Testis (tissue), 3 donors: ENCODE measurements around the gene IGHMBP2. TPM values are rescaled to one million over a fixed set of nuclear protein-coding genes. Genes with fewer than 3 reads are reported as not detected.

ENCODE experiments used
- DNase-seq: peaks from one replicate; pipeline ENCODE4 v3.0.0-alpha.2; 2019
- H3K27ac ChIP-seq, 2 donors: fragments of 200-600 bp; sonication (generic); one replicate each; pipeline ENCODE4 v1.5.1; 2019
- H3K27me3 ChIP-seq: fragments of 200-600 bp; sonication (generic); one replicate; pipeline ENCODE4 v1.5.1; 2019
- H3K36me3 ChIP-seq: fragments of 200-600 bp; sonication (generic); one replicate; pipeline ENCODE4 v1.5.1; 2017; ENCODE audit warnings: low read depth; ENCODE audit errors: missing control alignments
- H3K4me1 ChIP-seq: fragments of 200-600 bp; sonication (generic); one replicate; pipeline ENCODE4 v1.5.1; 2019
- H3K4me3 ChIP-seq, 2 donors: fragments of 200-600 bp; sonication (generic); one replicate each; pipeline ENCODE4 v1.5.1; 2017 to 2019
- H3K9me3 ChIP-seq: fragments of 200-600 bp; sonication (generic); one replicate; pipeline ENCODE4 v1.5.1; 2017
- CTCF ChIP-seq, 3 experiments: fragments of 450-650 bp in 2 of 3; fragments of 200-600 bp in 1 of 3; sonication (generic) in 1 of 3; IDR thresholded peaks; one replicate each; pipeline ENCODE4 v1.5.1; 2016 to 2019; ENCODE audit warnings: antibody characterized with exemption in 3 of 3, mild to moderate bottlenecking in 2 of 3, moderate library complexity in 1 of 3
- POLR2A ChIP-seq: fragments of 450-650 bp; IDR thresholded peaks from one replicate; pipeline ENCODE4 v1.6.1; 2017; ENCODE audit warnings: antibody characterized with exemption, mild to moderate bottlenecking, moderate library complexity
- WGBS, 2 donors: methylation state at CpG; one replicate each; pipeline ENCODE4 v1.1.5; 2018; 5-methylcytosine and 5-hydroxymethylcytosine counted together
- intact Hi-C: fragments of 100-400 bp; cut with DNase I; formaldehyde crosslinking; loops from one replicate; pipeline ENCODE4 v1.15.1; 2023; ENCODE audit warnings: low total_unique reads
- polyA plus RNA-seq: library from polyadenylated mRNA; stranded (reverse); fragments of 350-450 nt; fragmentation: Illumina TruSeq; extraction: RNeasy Lipid Tissue Mini Kit (QIAGEN cat#74804); gene quantifications from one replicate; pipeline ENCODE4 v1.2.3, GENCODE V29; 2014; ENCODE audit warnings: low read depth, low replicate concordance; ENCODE audit not compliant: insufficient read depth
- total RNA-seq, 2 donors: library from RNA; depleted of rRNA; stranded (reverse); fragments of >200 nt; gene quantifications; one replicate each; pipeline ENCODE4 v1.2.3, GENCODE V29; 2016

The IGHMBP2 gene
- total and polyA plus RNA-seq, 3 donors from 2014 or later: 42.6 to 68.9 (median 47.1) TPM

DNA sequence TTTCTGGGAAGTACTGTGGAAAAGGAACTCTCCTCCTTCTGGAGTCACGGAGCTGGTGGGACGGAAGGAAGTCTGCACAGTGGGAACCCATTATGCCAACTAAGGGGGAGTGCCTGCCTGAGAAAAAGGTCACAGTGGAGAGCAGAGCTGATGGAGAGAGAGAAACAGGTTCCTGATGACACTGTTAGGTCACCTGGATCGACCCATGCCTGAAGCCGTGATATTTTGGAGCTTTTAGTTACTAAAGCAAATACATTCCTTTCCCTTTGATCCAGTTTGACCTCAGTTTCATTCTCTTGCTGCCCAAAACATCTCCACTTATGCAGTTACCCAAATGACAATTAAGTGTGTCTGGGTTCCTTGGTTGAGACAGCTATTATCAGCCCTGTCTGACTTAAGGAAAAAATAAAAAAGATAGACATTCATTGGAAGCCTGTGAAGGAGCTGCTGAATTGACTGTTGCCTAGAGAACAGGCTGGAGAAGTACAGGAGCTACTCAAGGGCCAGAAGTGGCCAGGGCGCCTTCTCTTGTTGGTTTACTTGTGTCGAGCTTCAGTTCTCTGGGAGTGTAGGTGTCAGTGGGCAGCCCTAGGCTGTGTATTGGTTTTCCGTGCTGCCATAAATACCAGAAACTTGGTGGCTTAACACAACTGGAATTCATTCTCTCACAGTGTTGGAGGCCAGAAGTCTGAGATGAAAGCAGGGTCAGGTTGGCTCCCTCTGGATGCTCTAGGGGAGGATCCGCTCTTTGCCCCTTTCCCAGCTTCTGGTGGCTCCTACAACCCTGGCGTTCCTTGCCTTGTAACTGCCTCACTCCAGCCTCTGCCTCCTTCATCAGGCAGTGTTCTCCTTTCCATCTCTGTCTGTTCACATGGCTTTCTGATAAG is 63.4 kb downstream of the IGHMBP2 start:
- TF ChIP-seq CTCF (IDR thresholded peaks at IDR 0.05) (no peak), POLR2A (no peak)
- no peaks in the 10 kb centered on the region for H3K36me3 ChIP-seq
- WGBS, 2 donors: 94 to 95% methylated on average over 9 of the region's 9 CpGs
- no peak for DNase-seq
- no peaks in the 10 kb centered on the region for H3K27me3 ChIP-seq
- H3K27ac ChIP-seq: no peak overlapping the region
- intact Hi-C loops: no loop called here
- H3K4me3 ChIP-seq: no peak overlapping the region
- no peaks in the 10 kb centered on the region for H3K4me1 ChIP-seq
- no peaks in the 10 kb centered on the region for H3K9me3 ChIP-seq

DNA sequence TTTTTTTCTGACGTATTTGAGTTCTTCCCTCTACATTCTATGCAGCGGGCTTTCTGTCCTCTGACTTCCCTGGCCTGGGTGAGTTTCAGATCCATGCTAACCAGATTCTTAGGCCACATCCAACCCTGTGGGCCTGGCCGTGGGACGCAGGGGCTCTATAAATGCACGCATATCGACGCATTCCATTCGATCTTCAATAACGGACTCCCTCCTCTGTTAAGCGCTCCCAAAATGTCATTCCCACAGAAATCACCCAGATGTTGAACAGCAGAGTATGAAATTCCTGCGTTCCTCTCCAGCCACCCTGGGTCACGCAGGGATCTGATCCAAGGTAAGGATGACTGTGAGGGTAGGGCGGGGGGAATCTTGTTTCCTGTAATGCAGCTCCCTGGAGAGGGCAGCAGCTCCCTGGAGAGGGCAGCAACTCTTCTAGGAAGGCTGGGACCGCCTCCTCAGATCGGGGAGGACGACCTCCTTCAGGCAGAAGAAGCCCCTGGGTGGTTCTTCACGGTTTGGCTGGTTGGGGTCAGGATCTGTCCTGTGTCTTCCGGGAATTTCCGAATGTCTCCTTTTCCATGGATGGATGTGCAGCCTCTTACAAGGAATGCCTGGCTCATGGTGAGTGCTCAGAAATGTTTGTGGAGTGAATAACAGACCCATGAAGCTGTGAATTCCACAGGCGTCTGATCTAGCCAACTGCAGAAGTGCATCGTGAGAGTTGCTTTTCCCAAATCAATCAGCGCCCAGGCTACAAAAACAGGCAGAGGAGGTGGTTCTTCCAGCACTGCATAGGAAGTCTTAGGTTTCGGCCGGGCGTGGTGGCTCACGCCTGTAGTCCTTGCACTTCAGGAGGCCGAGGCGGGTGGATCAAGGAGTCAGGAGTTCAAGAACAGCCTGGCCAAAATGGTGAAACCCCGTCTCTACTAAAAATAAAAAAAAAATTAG is 64.9 kb downstream of the IGHMBP2 start:
- H3K4me1 ChIP-seq: peaks cover 6% of the 10 kb centered on the region
- 84 to 85% methylated on average over 29 of the region's 29 CpGs for WGBS, 2 donors
- TF ChIP-seq POLR2A: no peak
- no peak for TF ChIP-seq CTCF (IDR thresholded peaks at IDR 0.05)
- intact Hi-C loops: no loop called here
- H3K27me3 ChIP-seq: no peaks in the 10 kb centered on the region
- H3K9me3 ChIP-seq: no peaks in the 10 kb centered on the region
- H3K36me3 ChIP-seq: no peaks in the 10 kb centered on the region
- no peak overlapping the region for H3K27ac ChIP-seq
- no peak overlapping the region for H3K4me3 ChIP-seq
- no peak for DNase-seq

DNA sequence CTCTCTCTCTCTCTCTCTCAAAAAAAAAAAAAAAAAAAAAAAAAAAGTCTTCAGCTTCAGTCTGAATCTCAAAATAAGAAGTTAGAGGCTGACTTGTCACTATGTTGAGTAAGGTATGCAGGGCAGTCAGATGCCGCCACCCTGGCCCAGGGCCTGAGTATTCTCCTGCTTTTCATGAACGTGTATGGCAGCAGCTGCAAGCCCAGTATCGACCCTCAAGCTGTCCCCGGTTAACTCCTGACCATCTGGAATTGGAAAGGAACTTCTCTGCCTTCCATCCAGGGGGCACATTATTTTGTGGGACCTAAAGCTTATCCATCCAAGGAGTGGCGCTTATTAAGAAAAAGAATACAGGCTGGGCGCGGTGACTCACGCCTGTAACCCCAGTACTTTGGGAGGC is 65.7 kb downstream of the IGHMBP2 start:
- Histone ChIP-seq H3K4me1 (peaks cover 8% of the 10 kb centered on the region), H3K9me3 (no peaks in the 10 kb centered on the region), H3K36me3 (no peaks in the 10 kb centered on the region), H3K27ac (no peak overlapping the region), H3K4me3 (no peak overlapping the region), H3K27me3 (no peaks in the 10 kb centered on the region)
- intact Hi-C loops: no loop called here
- TF ChIP-seq CTCF (IDR thresholded peaks at IDR 0.05) (no peak), POLR2A (no peak)
- no peak for DNase-seq
- 76 to 82% methylated on average over 8 of the region's 8 CpGs for WGBS, 2 donors

- no peak for DNase-seq
- intact Hi-C loops: no loop called here
- whole genome bisulfite sequencing, 2 donors: 91 to 93% methylated on average over 8 of the region's 8 CpGs
Measured at GRCh38 chr11:68970921-68971636, 67.4 kb downstream of the IGHMBP2 start.

More at GRCh38 chr11:68970921-68971636, 67.4 kb downstream of the IGHMBP2 start:
- TF ChIP-seq POLR2A (no peak), CTCF (IDR thresholded peaks at IDR 0.05) (no peak)
- Histone ChIP-seq H3K4me3 (no peak overlapping the region), H3K27ac (no peak overlapping the region), H3K4me1 (peaks cover 8% of the 10 kb centered on the region), H3K27me3 (no peaks in the 10 kb centered on the region), H3K9me3 (no peaks in the 10 kb centered on the region), H3K36me3 (no peaks in the 10 kb centered on the region)
